Astrocyte (in vitro differentiated cells and primary cell): ENCODE data around the gene TMIE. TPM values are rescaled to one million over a fixed set of nuclear protein-coding genes. Genes with fewer than 3 reads are reported as not detected.

Experiments used
- DNase-seq: peaks from one replicate; pipeline ENCODE4 v3.0.0-alpha.2; 2010; ENCODE audit warnings: low read depth
- FAIRE-seq: peaks from 2 replicates; lab custom pipeline; 2011; peaks lifted over from hg19 to GRCh38; lab: Jason Lieb, UNC
- H2AFZ ChIP-seq: 2 replicates; pipeline ENCODE4 v1.6.0; 2012; ENCODE audit warnings: low read depth, low read length, inconsistent platforms
- H3K27ac ChIP-seq: 2 replicates; pipeline ENCODE4 v1.5.1; 2011; ENCODE audit warnings: low read depth, low read length, inconsistent platforms
- H3K27me3 ChIP-seq: 2 replicates; pipeline ENCODE4 v1.6.0; 2011; ENCODE audit warnings: low read length, inconsistent platforms; ENCODE audit not compliant: insufficient read depth
- H3K36me3 ChIP-seq: 2 replicates; pipeline ENCODE4 v1.5.1; 2011; ENCODE audit warnings: low read length, inconsistent platforms; ENCODE audit not compliant: insufficient read depth
- H3K4me1 ChIP-seq: 2 replicates; pipeline ENCODE4 v1.5.1; 2011; ENCODE audit warnings: low read length, inconsistent platforms; ENCODE audit not compliant: insufficient read depth
- H3K4me2 ChIP-seq: 2 replicates; pipeline ENCODE4 v1.6.0; 2012; ENCODE audit warnings: low read length, inconsistent platforms
- H3K4me3 ChIP-seq: 2 replicates; pipeline ENCODE4 v1.5.1; 2011; ENCODE audit warnings: low read depth, mild to moderate bottlenecking, low read length, inconsistent platforms; ENCODE audit not compliant: insufficient read depth
- H3K79me2 ChIP-seq: 2 replicates; pipeline ENCODE4 v1.6.0; 2012; ENCODE audit warnings: mild to moderate bottlenecking, low read length, inconsistent platforms; ENCODE audit not compliant: insufficient read depth
- H3K9ac ChIP-seq: 2 replicates; pipeline ENCODE4 v1.6.0; 2012; ENCODE audit warnings: mild to moderate bottlenecking, low read length, inconsistent platforms
- H3K9me3 ChIP-seq: 2 replicates; pipeline ENCODE4 v1.5.1; 2012; ENCODE audit warnings: low read depth, mild to moderate bottlenecking, low read length, inconsistent platforms; ENCODE audit not compliant: insufficient read depth
- H4K20me1 ChIP-seq: 2 replicates; pipeline ENCODE4 v1.6.0; 2012; ENCODE audit warnings: low read length, inconsistent platforms; ENCODE audit not compliant: insufficient read depth
- H3K27ac Mint-ChIP-seq: one replicate; pipeline ENCODE4 v1.8.0; 2021; ENCODE audit warnings: mild to moderate bottlenecking, mixed read lengths; ENCODE audit not compliant: unreplicated experiment
- H3K27me3 Mint-ChIP-seq: one replicate; pipeline ENCODE4 v1.8.0; 2021; ENCODE audit warnings: low read depth, mixed read lengths; ENCODE audit not compliant: unreplicated experiment
- H3K36me3 Mint-ChIP-seq: one replicate; pipeline ENCODE4 v1.8.0; 2021; ENCODE audit warnings: low read depth, mixed read lengths; ENCODE audit not compliant: unreplicated experiment
- H3K4me1 Mint-ChIP-seq: one replicate; pipeline ENCODE4 v1.8.0; 2021; ENCODE audit warnings: low read depth, mixed read lengths; ENCODE audit not compliant: unreplicated experiment
- H3K4me3 Mint-ChIP-seq: one replicate; pipeline ENCODE4 v1.8.0; 2021; ENCODE audit warnings: mild to moderate bottlenecking, moderate library complexity, mixed read lengths; ENCODE audit not compliant: unreplicated experiment
- H3K9me3 Mint-ChIP-seq: one replicate; pipeline ENCODE4 v1.8.0; 2021; ENCODE audit warnings: mild to moderate bottlenecking, mixed read lengths; ENCODE audit not compliant: unreplicated experiment
- EZH2 ChIP-seq: IDR thresholded peaks from 2 replicates; pipeline ENCODE4 v1.6.1; 2012; ENCODE audit warnings: mild to moderate bottlenecking, low read length, inconsistent platforms; ENCODE audit not compliant: insufficient read depth
- total RNA-seq: library from RNA; stranded (reverse); gene quantifications from 2 replicates; pipeline ENCODE4 v1.2.1, GENCODE V29; 2021
- TF ChIP-seq, protein P1 (sequence below): IDR thresholded peaks from 2 replicates; pipeline ENCODE4 v1.5.1; 2011; ENCODE audit warnings: low read depth, mild to moderate bottlenecking, inconsistent platforms, low read length, moderate library complexity; ENCODE audit not compliant: insufficient read depth

Gene TMIE
- total RNA-seq, 1 donor from 2014 or later: 0.34 TPM

DNA sequence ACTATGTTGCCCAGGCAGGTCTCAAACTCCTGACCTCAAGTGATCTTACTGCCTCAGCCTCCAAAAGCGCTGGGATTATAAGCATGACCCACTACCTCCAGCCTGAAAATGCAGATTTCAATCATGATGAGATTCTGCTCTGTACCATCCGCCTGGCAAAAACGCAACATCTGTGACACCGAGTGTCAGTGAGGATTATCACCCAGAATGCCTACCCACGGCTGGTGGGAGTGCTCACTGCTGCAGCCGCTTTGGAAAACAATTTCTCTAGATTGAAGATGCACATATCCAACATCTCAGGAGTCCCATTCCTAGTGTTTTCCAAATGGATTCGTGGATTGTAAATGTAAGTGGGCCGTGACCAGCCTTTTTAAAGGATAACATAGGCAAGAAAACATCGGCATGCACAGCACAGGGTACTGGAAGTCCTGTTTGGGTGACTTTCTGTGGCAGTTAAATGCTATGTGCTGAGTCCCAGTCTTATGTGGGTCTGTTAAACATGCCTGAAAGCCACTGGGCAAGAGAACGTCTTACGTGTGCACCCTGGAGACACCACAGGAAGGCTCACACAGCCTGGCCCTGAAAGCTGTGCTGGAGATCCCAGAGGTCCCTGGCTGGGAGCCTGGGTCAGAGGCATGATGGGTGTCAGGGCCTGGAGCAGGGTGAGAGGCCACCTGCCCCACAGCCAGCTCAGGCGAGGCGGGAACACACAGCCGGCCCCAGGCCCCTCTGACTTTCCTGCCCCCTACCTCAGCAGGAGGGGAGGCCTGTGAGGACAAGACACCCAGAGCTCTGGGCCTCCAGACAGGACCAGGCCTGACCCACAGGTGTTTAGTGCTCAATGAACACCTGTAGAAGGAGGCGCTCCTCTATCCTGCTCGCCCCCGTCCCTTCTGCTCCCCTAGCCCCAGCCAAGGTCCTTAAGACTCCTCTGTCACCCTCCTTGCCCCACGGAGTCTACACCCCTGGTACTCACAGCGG lies 15.6 kb downstream of the TMIE start:
- Histone ChIP-seq H3K4me3 (no peak overlapping the region), H3K36me3 (no peaks in the 10 kb centered on the region), H3K27ac (no peak overlapping the region), H3K9me3 (no peaks in the 10 kb centered on the region), H4K20me1 (no peaks in the 10 kb centered on the region), H3K27me3 (peaks cover 14% of the 10 kb centered on the region), H3K4me1 (no peaks in the 10 kb centered on the region), H3K9ac (no peak overlapping the region), H3K79me2 (no peaks in the 10 kb centered on the region), H3K4me2 (no peak overlapping the region), H2AFZ (no peak overlapping the region)
- H3K4me1 Mint-ChIP-seq: no peaks in the 10 kb centered on the region
- DNase-seq: no peak
- peaks cover 1% of the 10 kb centered on the region for H3K36me3 Mint-ChIP-seq
- H3K27me3 Mint-ChIP-seq: peaks cover 41% of the 10 kb centered on the region
- FAIRE-seq: no peak
- TF ChIP-seq EZH2: no peak
- TF ChIP-seq, protein P1, sequence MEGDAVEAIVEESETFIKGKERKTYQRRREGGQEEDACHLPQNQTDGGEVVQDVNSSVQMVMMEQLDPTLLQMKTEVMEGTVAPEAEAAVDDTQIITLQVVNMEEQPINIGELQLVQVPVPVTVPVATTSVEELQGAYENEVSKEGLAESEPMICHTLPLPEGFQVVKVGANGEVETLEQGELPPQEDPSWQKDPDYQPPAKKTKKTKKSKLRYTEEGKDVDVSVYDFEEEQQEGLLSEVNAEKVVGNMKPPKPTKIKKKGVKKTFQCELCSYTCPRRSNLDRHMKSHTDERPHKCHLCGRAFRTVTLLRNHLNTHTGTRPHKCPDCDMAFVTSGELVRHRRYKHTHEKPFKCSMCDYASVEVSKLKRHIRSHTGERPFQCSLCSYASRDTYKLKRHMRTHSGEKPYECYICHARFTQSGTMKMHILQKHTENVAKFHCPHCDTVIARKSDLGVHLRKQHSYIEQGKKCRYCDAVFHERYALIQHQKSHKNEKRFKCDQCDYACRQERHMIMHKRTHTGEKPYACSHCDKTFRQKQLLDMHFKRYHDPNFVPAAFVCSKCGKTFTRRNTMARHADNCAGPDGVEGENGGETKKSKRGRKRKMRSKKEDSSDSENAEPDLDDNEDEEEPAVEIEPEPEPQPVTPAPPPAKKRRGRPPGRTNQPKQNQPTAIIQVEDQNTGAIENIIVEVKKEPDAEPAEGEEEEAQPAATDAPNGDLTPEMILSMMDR: no peak
- peaks cover 2% of the 10 kb centered on the region for H3K9me3 Mint-ChIP-seq
- H3K4me3 Mint-ChIP-seq: no peak overlapping the region
- H3K27ac Mint-ChIP-seq: no peak overlapping the region

DNA sequence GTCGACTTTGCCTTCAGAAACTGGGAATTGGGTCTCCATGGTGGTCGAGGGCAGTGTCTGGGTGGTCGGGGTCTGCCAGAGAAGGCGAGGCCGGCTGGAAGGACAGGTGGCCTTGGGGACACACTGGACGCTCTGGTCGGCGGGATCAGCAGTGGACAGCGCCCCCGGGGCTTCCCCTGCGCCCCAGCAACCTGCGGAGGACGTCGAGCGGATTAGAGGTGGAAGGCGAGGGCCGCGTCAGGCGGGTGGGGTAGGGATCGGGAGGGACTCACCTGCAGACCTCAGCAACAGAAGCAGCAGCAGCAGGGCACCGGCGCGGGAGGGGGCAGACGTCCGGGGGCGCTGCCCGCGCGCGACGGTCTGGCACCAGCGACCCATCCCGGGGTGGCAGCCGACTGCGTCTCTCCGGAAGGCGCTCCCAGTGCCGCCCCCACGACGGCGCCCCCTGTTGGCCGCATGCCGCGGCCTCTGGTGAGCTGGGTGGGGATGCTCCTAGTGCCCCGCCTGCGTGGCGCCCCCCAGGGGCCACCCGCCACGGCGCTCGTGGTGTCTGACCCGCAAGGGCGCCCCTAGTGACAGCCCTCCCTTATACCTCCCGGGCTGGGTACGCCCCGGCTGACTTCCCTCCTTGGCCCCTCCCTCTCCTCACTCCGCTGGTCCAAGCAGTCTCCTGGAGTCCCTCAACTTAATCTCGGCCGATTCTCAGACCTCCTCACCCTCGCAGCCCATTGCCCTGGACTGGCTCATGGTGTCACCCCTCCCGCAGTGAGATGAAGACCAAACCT lies 16.4 kb downstream of the TMIE start, which contains the start of gene PRSS50:
Gene PRSS50, minus strand, starts transcription at position 423 of the 785 bp plus-strand sequence. Its CDS starts 45 bp downstream, at position 378.
- no peaks in the 10 kb centered on the region for H3K4me1 ChIP-seq
- no peak for FAIRE-seq
- peaks cover 41% of the 10 kb centered on the region for H3K27me3 Mint-ChIP-seq
- H3K27ac Mint-ChIP-seq: no peak within 1 kb of the TSS
- H3K4me1 Mint-ChIP-seq: no peaks in the 10 kb centered on the region
- H3K4me2 ChIP-seq: no peak within 1 kb of the TSS
- no peaks in the 10 kb centered on the region for H3K36me3 ChIP-seq
- H3K4me3 Mint-ChIP-seq: no peak within 1 kb of the TSS
- H3K79me2 ChIP-seq: no peaks in the 10 kb centered on the region
- no peak within 1 kb of the TSS for H3K9ac ChIP-seq
- no peak within 1 kb of the TSS for H3K4me3 ChIP-seq
- H2AFZ ChIP-seq: no peak within 1 kb of the TSS
- H3K9me3 Mint-ChIP-seq: peaks cover 2% of the 10 kb centered on the region
- no peaks in the 10 kb centered on the region for H4K20me1 ChIP-seq
- no peak for TF ChIP-seq EZH2
- peaks cover 1% of the 10 kb centered on the region for H3K36me3 Mint-ChIP-seq
- H3K9me3 ChIP-seq: no peaks in the 10 kb centered on the region
- DNase-seq: no peak
- H3K27ac ChIP-seq: no peak within 1 kb of the TSS
- H3K27me3 ChIP-seq: peaks cover 14% of the 10 kb centered on the region

DNA sequence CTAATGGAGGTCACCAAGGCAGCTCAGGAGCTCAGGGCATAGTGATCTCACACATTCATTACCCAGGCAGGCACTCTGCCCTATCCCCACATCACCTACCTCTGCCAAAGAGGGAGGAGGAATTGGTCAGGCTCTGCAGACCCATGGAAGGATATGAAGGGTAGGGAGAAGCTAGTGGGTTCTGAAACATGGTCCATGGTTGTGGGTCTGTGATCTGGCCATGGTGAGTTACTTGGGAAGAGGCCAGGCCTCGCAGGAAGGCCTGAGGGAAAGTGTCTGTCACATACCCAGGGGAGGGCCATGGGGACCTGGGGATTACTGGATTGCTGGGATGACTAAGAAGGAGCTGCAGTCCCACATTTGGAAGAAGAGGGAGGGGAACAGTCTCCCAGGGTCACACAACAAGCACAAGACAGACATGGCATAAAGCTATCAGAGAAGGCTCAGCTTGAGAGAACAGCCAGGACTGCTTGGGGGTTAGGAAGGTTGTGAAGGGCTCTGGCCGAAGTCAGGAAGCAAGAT lies 17.9 kb downstream of the TMIE start:
- Mint-ChIP-seq H3K36me3 (peaks cover 1% of the 10 kb centered on the region), H3K4me3 (no peak overlapping the region), H3K4me1 (no peaks in the 10 kb centered on the region), H3K27me3 (peaks cover 30% of the 10 kb centered on the region), H3K27ac (no peak overlapping the region), H3K9me3 (peaks cover 2% of the 10 kb centered on the region)
- FAIRE-seq (no peak), DNase-seq (no peak)
- no peaks in the 10 kb centered on the region for H3K4me1 ChIP-seq
- H4K20me1 ChIP-seq: no peaks in the 10 kb centered on the region
- no peak overlapping the region for H3K9ac ChIP-seq
- H3K36me3 ChIP-seq: no peaks in the 10 kb centered on the region
- H3K79me2 ChIP-seq: no peaks in the 10 kb centered on the region
- H3K27ac ChIP-seq: no peak overlapping the region
- no peak overlapping the region for H2AFZ ChIP-seq
- TF ChIP-seq, protein P1: no peak
- no peak for TF ChIP-seq EZH2
- no peak overlapping the region for H3K4me3 ChIP-seq
- H3K9me3 ChIP-seq: no peaks in the 10 kb centered on the region
- peaks cover 14% of the 10 kb centered on the region for H3K27me3 ChIP-seq
- H3K4me2 ChIP-seq: no peak overlapping the region
